ENCODE data around the gene GARIN5A.
"Not testable (repeated sequence)": the region's sequence is repeated elsewhere in the genome, so short reads cannot be mapped to it uniquely, and the experiment has no call there.

GARIN5A gene

DNA sequence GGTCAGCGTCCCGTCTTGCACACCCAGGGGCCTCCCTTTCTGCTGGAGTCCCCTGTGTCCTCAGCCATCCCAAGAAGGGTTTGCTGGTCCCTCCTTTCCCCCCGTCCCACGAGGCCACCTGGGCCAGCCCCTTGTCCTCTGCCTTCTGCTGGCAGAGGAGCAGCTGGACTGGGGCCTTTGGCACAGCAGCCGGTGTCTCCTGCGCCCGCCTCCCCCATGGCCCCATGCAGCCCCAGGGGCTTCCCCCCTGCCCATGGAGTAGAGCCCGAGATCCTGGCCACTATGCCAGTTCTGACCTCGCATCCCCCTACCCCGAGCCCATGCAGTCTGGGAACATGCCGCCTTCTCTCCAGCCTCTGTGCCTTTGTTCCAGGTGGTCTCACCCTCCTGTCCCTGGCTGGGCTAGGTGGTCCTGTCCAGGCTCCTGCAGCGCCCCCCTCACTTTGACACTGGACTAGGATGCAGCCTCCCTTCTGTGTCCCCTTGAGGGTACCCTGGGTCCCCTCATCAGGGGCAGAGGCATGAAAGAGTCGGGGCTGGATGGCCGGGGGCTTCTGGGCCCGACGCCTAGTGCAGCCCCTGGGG is 5.7 kb upstream of the GARIN5A start:
- Histone ChIP-seq H3K9ac (ENCODE audit: low read depth, low read length) (no peak overlapping the region), H3K9me3 (replicated peaks; ENCODE audit: low read length) (no peaks in the 10 kb centered on the region), H3K36me3 (ENCODE audit: insufficient read depth, low read length) (peaks cover 13% of the 10 kb centered on the region), H3K4me1 (ENCODE audit: control insufficient read depth, insufficient read depth, low read length) (peaks cover 4% of the 10 kb centered on the region), H3K4me3 (ENCODE audit: low read length) (no peak overlapping the region), H3K4me2 (ENCODE audit: low read length) (no peak overlapping the region), H3K27me3 (ENCODE audit: control insufficient read depth, insufficient read depth, low read length) (peaks cover 11% of the 10 kb centered on the region)

DNA sequence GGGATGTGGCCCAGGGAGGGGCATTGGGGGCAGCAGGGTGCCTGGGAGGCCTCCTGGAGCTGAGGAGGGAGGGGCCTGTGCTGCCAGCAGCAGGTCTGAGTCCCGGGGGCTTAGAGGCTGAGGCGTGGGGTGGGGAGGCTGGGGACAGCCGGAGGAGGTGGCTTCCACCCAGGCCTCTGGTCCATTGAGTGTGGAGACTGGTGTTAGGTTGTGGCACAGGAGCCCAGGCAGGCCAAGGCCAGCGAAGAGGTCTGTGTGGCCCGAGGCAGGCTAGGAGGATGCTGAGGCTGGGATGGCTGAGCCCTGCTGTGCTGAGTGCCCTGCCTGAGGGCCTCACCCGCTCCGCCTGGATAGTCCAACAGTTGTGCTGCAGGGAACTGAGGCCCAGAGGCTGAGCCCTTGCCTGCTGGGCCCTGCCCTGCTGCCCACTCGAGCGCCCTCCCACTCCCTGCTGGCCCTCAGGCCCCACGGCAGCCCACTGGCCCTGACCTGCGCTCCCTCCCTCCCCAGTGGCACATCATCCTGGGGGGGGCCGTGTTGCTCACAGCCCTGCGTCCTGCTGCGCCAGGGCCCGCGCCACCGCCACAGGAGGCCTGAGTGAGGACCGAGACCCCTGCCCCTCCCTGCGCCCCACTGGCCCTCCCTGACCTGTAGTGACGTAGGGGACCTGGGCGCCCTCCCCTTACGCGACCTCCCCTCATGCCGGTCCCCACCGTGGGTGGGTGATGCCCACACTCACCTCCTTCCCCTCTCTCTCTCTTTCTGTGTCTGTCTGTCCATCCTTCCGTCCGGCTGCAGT is 4.9 kb upstream of the GARIN5A start:
- Histone ChIP-seq H3K9ac (ENCODE audit: low read depth, low read length) (no peak overlapping the region), H3K4me2 (ENCODE audit: low read length) (no peak overlapping the region), H3K4me1 (ENCODE audit: control insufficient read depth, insufficient read depth, low read length) (peaks cover 7% of the 10 kb centered on the region), H3K4me3 (ENCODE audit: low read length) (no peak overlapping the region), H3K9me3 (replicated peaks; ENCODE audit: low read length) (no peaks in the 10 kb centered on the region), H3K36me3 (ENCODE audit: insufficient read depth, low read length) (peaks cover 13% of the 10 kb centered on the region), H3K27me3 (ENCODE audit: control insufficient read depth, insufficient read depth, low read length) (peaks cover 3% of the 10 kb centered on the region)

DNA sequence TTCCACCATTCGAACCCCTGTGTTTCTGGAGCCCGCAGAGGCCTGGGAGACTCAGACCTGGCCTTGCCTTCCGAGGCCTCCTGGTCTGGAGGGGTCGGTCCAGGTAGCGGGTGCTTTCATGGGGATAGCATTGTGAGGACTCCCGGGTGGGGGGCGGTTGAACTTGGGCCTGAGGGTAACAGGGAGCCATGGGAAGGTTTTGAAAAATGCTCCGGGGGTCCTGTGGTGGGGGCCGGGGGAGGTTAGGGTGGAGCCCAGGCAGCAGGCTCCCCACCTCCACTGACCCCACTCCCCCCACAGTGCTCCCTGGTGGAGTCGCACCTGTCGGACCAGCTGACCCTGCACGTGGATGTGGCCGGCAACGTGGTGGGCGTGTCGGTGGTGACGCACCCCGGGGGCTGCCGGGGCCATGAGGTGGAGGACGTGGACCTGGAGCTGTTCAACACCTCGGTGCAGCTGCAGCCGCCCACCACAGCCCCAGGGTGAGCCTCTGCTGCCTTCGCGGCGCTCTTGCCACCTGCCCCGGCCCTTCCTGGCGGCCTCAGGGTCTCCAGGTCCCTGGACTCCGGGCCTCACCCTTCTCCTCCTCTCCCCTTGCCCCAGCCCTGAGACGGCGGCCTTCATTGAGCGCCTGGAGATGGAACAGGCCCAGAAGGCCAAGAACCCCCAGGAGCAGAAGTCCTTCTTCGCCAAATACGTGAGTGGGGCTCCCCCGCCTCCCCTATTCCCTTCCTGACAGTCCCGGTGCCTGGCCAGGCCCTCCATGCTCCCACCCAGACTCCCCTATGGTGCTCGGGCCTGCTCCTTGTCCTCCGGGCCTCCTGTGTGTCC is 3.8 kb upstream of the GARIN5A start:
- H3K9me3 ChIP-seq (replicated peaks; ENCODE audit: low read length), result no peaks in the 10 kb centered on the region
- no peak overlapping the region for H3K4me3 ChIP-seq (ENCODE audit: low read length)
- no peaks in the 10 kb centered on the region for H3K27me3 ChIP-seq (ENCODE audit: control insufficient read depth, insufficient read depth, low read length)
- no peak overlapping the region for H3K9ac ChIP-seq (ENCODE audit: low read depth, low read length)
- H3K36me3 ChIP-seq (ENCODE audit: insufficient read depth, low read length), result peaks cover 13% of the 10 kb centered on the region
- H3K4me2 ChIP-seq (ENCODE audit: low read length), result no peak overlapping the region
- H3K4me1 ChIP-seq (ENCODE audit: control insufficient read depth, insufficient read depth, low read length), result peaks cover 7% of the 10 kb centered on the region

DNA sequence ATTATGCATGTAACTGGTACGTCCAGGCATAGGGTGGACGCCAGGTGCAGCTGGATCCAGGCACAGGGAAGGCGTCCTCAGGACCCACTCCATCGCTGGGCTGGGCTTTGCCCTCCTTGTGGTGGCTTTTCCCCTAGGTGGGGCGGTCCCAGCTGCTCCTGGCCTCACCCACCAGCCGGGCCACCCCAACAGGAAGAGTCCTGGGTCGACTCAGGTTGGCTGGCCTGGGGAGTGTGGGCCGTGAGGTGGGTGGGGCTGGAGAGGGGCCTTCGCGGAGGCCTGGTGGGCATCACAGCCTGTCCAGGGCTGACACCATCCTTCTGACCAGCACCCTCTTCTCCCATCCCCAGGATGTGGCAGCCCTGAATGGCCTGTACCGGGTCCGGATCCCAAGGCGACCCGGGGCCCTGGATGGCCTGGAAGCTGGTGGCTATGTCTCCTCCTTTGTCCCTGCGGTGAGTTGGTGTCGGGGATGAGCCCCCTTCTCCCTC is 3.2 kb upstream of the GARIN5A start:
- Histone ChIP-seq H3K4me1 (ENCODE audit: control insufficient read depth, insufficient read depth, low read length) (peaks cover 7% of the 10 kb centered on the region), H3K27me3 (ENCODE audit: control insufficient read depth, insufficient read depth, low read length) (no peaks in the 10 kb centered on the region), H3K9me3 (replicated peaks; ENCODE audit: low read length) (no peaks in the 10 kb centered on the region), H3K4me3 (ENCODE audit: low read length) (no peak overlapping the region), H3K9ac (ENCODE audit: low read depth, low read length) (no peak overlapping the region), H3K4me2 (ENCODE audit: low read length) (no peak overlapping the region), H3K36me3 (ENCODE audit: insufficient read depth, low read length) (peaks cover 13% of the 10 kb centered on the region)

DNA sequence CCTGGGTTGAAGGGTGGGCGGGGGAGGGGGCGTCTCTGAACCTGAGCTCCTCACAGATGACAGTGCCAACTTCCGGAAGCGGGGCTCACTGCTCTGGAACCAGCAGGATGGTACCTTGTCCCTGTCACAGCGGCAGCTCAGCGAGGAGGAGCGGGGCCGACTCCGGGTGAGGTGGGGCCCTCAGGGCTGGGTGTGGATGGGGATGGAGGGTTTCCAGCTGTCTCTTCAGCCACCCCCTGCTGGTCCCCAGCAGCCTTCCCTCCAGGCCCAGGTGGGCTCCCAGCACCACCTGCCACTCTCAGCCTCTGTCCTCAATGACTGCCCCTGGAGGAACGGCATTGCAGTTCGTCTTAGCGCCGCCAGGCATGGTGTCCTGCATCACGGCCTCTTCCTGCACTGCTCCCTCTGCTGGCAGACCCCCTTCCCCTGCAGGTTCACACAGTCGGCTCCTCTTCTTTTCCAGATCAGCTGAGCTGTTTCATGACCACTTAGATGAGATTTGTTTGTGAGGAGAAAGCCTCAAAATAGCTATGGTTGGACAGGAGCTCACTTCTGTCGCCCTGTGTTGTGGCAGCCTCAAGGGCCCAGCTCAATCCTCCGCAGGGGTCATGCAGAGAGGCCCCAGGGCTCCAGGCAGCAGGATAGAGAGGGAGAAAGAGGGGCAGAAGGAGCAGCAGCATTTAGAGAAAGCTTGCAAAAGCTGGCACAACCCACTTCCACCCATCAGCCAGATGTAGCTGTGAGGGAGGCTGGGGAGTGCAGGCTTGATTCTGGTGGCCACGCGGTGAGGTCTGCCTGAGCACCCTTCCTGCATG is 2.5 kb upstream of the GARIN5A start:
- Histone ChIP-seq H3K36me3 (ENCODE audit: insufficient read depth, low read length) (peaks cover 13% of the 10 kb centered on the region), H3K9ac (ENCODE audit: low read depth, low read length) (no peak overlapping the region), H3K9me3 (replicated peaks; ENCODE audit: low read length) (no peaks in the 10 kb centered on the region), H3K4me1 (ENCODE audit: control insufficient read depth, insufficient read depth, low read length) (peaks cover 7% of the 10 kb centered on the region), H3K4me3 (ENCODE audit: low read length) (no peak overlapping the region), H3K27me3 (ENCODE audit: control insufficient read depth, insufficient read depth, low read length) (no peaks in the 10 kb centered on the region), H3K4me2 (ENCODE audit: low read length) (no peak overlapping the region)

DNA sequence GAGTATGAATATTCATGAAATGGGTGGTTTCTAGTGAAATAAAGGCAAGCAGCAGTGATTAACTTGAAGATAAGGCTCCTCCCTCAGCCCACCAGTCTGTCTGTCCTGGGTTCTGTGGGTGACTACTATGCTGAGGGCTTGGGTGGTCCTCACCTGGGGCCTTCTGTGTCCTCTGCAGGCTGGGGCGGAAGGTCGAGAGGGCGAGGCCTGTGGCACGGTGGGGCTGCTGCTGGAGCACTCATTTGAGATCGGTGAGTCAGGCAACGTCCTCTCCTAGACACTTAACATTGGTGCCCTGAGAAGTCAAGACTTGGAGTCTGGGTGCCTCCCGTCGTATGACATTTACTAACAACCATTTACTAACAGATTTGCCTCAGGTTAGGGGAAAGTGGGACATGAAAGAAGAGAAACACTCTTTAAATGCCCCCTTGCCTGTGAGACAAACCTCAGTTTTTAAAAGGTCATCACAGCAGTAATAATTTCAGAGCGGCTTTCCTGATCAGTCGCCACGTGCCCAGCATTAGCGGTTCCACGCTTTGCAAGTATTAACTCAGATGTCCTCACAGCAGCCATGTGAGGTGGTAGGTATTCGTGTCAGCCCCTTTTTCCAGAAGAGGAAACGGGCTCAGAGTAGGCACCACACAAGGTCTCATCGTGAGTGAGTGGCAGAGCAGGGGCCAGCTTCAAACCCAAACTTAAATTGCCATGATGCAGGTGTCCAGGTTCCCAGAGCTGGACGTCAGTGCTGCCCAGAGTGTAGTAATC is 1.3 kb upstream of the GARIN5A start:
- H3K4me2 ChIP-seq (ENCODE audit: low read length), result peak overlapping the region; percentile 91
- peaks cover 10% of the 10 kb centered on the region for H3K36me3 ChIP-seq (ENCODE audit: insufficient read depth, low read length)
- H3K27me3 ChIP-seq (ENCODE audit: control insufficient read depth, insufficient read depth, low read length), result no peaks in the 10 kb centered on the region
- H3K4me1 ChIP-seq (ENCODE audit: control insufficient read depth, insufficient read depth, low read length), result peaks cover 7% of the 10 kb centered on the region
- no peaks in the 10 kb centered on the region for H3K9me3 ChIP-seq (replicated peaks; ENCODE audit: low read length)
- no peak overlapping the region for H3K9ac ChIP-seq (ENCODE audit: low read depth, low read length)
- H3K4me3 ChIP-seq (ENCODE audit: low read length), result no peak overlapping the region

DNA sequence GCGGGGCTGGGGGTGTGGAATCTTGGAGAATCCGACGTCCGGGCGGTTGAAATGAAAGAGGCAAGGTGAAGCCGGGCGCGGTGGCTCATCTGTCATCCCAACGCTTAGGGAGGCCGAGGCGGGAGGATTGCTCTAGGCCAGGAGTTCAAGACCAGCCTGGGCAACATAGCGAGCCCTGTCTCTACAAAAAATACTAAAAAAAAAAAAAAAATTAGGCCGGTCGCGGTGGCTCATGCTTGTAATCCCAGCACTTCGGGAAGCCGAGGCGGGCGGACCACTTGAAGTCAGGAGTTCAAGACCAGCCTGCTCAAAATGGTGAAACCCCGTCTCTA is 225 bp upstream of the GARIN5A start:
- peak overlapping the region; percentile 99 for H3K4me3 ChIP-seq (ENCODE audit: low read length)
- peaks cover 10% of the 10 kb centered on the region for H3K36me3 ChIP-seq (ENCODE audit: insufficient read depth, low read length)
- peak overlapping the region; percentile 91 for H3K4me2 ChIP-seq (ENCODE audit: low read length)
- H3K9ac ChIP-seq (ENCODE audit: low read depth, low read length), result peak overlapping the region; percentile 90
- no peaks in the 10 kb centered on the region for H3K9me3 ChIP-seq (replicated peaks; ENCODE audit: low read length)
- H3K4me1 ChIP-seq (ENCODE audit: control insufficient read depth, insufficient read depth, low read length), result peaks cover 7% of the 10 kb centered on the region
- H3K27me3 ChIP-seq (ENCODE audit: control insufficient read depth, insufficient read depth, low read length), result no peaks in the 10 kb centered on the region

DNA sequence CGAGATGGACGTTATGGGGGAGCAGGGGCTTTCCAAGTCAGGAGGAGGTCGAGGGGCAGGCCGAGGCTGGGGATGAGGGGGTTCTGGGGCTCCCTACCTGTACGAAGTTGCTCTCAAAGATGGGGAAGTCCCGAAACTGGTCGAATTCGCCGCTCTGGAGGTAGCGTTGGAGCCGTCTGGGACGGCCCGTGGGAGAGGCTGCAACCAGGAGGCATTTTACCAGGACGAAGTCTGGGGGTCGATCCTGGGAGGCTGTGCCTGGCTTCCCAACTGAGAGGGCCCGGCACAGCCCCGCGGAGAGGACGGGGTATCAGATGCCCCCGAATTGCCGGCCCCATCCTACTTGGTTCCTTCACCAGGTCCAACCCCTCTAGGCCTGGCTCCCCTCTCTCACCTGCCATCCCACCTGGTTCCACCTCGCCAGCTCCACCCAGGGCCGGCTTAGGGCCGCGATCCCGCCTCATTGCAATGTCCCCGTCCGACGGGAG is 868 bp downstream of the GARIN5A start:
- H3K9ac ChIP-seq (ENCODE audit: low read depth, low read length), result no peak overlapping the region
- no peaks in the 10 kb centered on the region for H3K9me3 ChIP-seq (replicated peaks; ENCODE audit: low read length)

DNA sequence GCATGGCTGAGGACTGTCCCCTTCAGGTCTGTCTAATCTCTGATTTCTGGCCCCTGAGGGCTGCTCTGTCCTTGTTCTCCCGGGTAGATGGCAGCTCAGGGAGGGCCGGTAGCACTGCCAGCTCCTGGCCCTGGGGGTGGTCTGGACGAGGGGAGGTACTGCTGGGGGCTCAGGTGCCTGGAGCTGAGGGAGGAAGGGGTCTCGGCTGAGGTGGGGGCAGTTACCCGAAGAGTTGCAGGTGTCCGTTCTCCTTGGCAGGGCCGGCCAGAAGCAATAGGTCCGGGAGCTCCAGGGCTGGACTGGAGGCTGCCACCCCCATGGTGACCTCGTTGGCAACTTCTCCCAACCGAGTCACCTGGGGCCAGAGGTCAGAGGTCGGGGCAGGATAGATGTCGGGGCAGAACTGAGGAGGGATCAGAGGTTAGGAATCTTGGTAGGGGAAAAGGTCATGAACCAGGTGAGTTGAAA is 1.5 kb downstream of the GARIN5A start:
- Histone ChIP-seq H3K4me2 (ENCODE audit: low read length) (no peak overlapping the region), H3K27me3 (ENCODE audit: control insufficient read depth, insufficient read depth, low read length) (no peaks in the 10 kb centered on the region), H3K4me3 (ENCODE audit: low read length) (no peak overlapping the region), H3K36me3 (ENCODE audit: insufficient read depth, low read length) (peaks cover 10% of the 10 kb centered on the region), H3K4me1 (ENCODE audit: control insufficient read depth, insufficient read depth, low read length) (peaks cover 7% of the 10 kb centered on the region), H3K9ac (ENCODE audit: low read depth, low read length) (no peak overlapping the region), H3K9me3 (replicated peaks; ENCODE audit: low read length) (no peaks in the 10 kb centered on the region)

More for the DNA sequence above, 868 bp downstream of the GARIN5A start:
- Histone ChIP-seq H3K4me2 (ENCODE audit: low read length) (peak overlapping the region; percentile 91), H3K36me3 (ENCODE audit: insufficient read depth, low read length) (peaks cover 10% of the 10 kb centered on the region), H3K4me1 (ENCODE audit: control insufficient read depth, insufficient read depth, low read length) (peaks cover 7% of the 10 kb centered on the region), H3K27me3 (ENCODE audit: control insufficient read depth, insufficient read depth, low read length) (no peaks in the 10 kb centered on the region), H3K4me3 (ENCODE audit: low read length) (peak overlapping the region; percentile 99)

DNA sequence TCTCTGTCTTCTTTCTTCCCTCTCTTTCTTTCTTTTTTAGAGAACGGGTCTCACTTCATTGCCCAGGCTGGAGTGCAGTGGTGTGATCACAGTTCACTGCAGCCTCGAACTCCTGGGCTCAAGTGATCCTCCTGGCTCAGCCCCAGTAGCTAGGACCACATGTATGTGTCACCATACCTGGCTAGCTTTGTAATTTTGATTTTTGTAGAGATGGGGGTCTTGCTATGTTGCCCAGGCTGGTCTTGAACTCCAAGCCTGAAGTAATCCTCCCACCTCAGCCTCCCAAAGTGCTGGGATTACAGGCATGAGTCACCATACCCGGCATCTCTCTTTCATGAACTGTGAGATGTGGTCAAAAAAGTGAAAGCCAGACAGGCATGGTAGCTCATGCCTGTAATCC is 3.3 kb downstream of the GARIN5A start:
- not testable (repeated sequence) for H3K4me3 ChIP-seq (ENCODE audit: low read length); H3K9ac ChIP-seq (ENCODE audit: low read depth, low read length); H3K36me3 ChIP-seq (ENCODE audit: insufficient read depth, low read length); H3K4me1 ChIP-seq (ENCODE audit: control insufficient read depth, insufficient read depth, low read length); H3K27me3 ChIP-seq (ENCODE audit: control insufficient read depth, insufficient read depth, low read length); H3K9me3 ChIP-seq (replicated peaks; ENCODE audit: low read length); H3K4me2 ChIP-seq (ENCODE audit: low read length)

Measured in skeletal muscle satellite cell (primary cell).